Vagina (tissue), 2 donors: ENCODE data around the gene VOPP1.

Experiments
- POLR2A ChIP-seq, 2 donors: fragments of 450-650 bp; IDR thresholded peaks; one replicate each; pipeline ENCODE4 v1.6.1; 2017; ENCODE audit warnings: antibody characterized with exemption in 2 of 2, mild to moderate bottlenecking in 2 of 2, moderate library complexity in 2 of 2
- POLR2AphosphoS5 ChIP-seq, 2 donors: sonication (generic); formaldehyde crosslinking; IDR thresholded peaks; one replicate each; pipeline ENCODE4 v1.9.0; 2017; ENCODE audit warnings: antibody characterized with exemption in 2 of 2, mild to moderate bottlenecking in 2 of 2, low read depth in 1 of 2; ENCODE audit not compliant: insufficient read depth in 1 of 2
- TF ChIP-seq, protein P1 (sequence below), 3 experiments: fragments of 450-650 bp in 2 of 3; fragments of 200-600 bp in 1 of 3; sonication (generic) in 1 of 3; IDR thresholded peaks; one replicate each; pipeline ENCODE4 v1.5.1; 2017 to 2019; ENCODE audit warnings: antibody characterized with exemption in 3 of 3, mild to moderate bottlenecking in 2 of 3, moderate library complexity in 2 of 3

DNA sequence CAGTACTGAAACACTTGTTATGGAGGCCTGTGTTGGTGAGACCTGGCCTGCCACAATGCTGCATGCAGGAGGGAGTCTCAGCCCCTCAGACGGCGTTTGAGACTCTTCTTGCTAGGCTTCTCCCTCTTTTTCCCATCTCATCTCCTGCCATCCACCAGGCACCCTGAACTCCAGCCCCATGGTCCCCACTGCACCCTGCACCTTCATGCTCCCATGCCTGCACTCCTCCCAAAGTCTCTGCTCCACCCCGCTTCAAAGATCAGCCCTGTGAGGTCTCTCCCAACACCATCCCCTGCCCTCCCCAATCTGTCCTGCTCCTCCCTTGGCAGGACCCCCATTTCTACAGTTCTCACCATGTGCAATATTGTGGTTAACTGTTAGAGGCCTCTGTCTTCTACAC lies 61.7 kb downstream of the VOPP1 start:
- TF ChIP-seq, protein P1, sequence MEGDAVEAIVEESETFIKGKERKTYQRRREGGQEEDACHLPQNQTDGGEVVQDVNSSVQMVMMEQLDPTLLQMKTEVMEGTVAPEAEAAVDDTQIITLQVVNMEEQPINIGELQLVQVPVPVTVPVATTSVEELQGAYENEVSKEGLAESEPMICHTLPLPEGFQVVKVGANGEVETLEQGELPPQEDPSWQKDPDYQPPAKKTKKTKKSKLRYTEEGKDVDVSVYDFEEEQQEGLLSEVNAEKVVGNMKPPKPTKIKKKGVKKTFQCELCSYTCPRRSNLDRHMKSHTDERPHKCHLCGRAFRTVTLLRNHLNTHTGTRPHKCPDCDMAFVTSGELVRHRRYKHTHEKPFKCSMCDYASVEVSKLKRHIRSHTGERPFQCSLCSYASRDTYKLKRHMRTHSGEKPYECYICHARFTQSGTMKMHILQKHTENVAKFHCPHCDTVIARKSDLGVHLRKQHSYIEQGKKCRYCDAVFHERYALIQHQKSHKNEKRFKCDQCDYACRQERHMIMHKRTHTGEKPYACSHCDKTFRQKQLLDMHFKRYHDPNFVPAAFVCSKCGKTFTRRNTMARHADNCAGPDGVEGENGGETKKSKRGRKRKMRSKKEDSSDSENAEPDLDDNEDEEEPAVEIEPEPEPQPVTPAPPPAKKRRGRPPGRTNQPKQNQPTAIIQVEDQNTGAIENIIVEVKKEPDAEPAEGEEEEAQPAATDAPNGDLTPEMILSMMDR (IDR thresholded peaks at IDR 0.05), result no peak
- TF ChIP-seq POLR2A (IDR thresholded peaks at IDR 0.05) (no peak), POLR2AphosphoS5 (IDR thresholded peaks at IDR 0.05; ENCODE audit: insufficient read depth in 1 of 2, low read depth in 1 of 2) (no peak)
